SH-SY5Y (cell line): ENCODE measurements around the gene RNH1.

Source experiments
- GATA2 ChIP-seq: IDR thresholded peaks from 2 replicates; pipeline ENCODE4 v1.6.1; 2011; ENCODE audit warnings: mild to moderate bottlenecking, low read depth, low read length
- GATA3 ChIP-seq: IDR thresholded peaks from 2 replicates; pipeline ENCODE4 v1.6.1; 2011; ENCODE audit warnings: low read depth, mild to moderate bottlenecking, low read length, moderate library complexity

GRCh38 chr11:487571-488021 lies 19.4 kb downstream of the RNH1 start:
- TF ChIP-seq GATA2 (no peak), GATA3 (no peak)
